Skeletal muscle tissue (tissue), 4 donors: ENCODE measurements around the gene MFN1. TPM values are rescaled to one million over a fixed set of nuclear protein-coding genes. Genes with fewer than 3 reads are reported as not detected.

Source experiments
- H3K27ac ChIP-seq: one replicate; pipeline ENCODE4 v1.7.0; 2013; ENCODE audit warnings: mild to moderate bottlenecking, low read depth, low read length, inconsistent platforms
- H3K27me3 ChIP-seq, 3 donors: one replicate each; pipeline ENCODE4 v1.7.0; 2013; ENCODE audit warnings: low read length in 3 of 3; ENCODE audit not compliant: control insufficient read depth in 3 of 3, insufficient read depth in 3 of 3
- H3K36me3 ChIP-seq, 3 donors: one replicate each; pipeline ENCODE4 v1.7.0; 2013; ENCODE audit warnings: low read length in 3 of 3; ENCODE audit not compliant: control insufficient read depth in 3 of 3, insufficient read depth in 3 of 3
- H3K4me1 ChIP-seq, 3 donors: one replicate each; pipeline ENCODE4 v1.7.0; 2013; ENCODE audit warnings: low read length in 3 of 3, mild to moderate bottlenecking in 3 of 3; ENCODE audit not compliant: control insufficient read depth in 3 of 3, insufficient read depth in 3 of 3
- H3K4me3 ChIP-seq, 3 donors: one replicate each; pipeline ENCODE4 v1.7.0; 2013; ENCODE audit warnings: low read length in 3 of 3
- H3K9ac ChIP-seq, 3 donors: one replicate each; pipeline ENCODE4 v1.7.0; 2013; ENCODE audit warnings: low read length in 3 of 3, mild to moderate bottlenecking in 3 of 3, moderate library complexity in 2 of 3, low read depth in 1 of 3
- H3K9me3 ChIP-seq, 3 donors: one replicate each; pipeline ENCODE4 v1.7.0; 2013; ENCODE audit warnings: low read length in 3 of 3; ENCODE audit not compliant: control insufficient read depth in 3 of 3
- total RNA-seq: library from RNA; depleted of rRNA; stranded (reverse); fragments of >200 nt; gene quantifications from one replicate; pipeline ENCODE4 v1.2.3, GENCODE V29; 2014
- donor health status: Osteomylitis.

The MFN1 gene
- total RNA-seq, 1 donor from 2014 or later, result 51.1 TPM

GRCh38 chr3:179421500-179421899, 74.0 kb downstream of the MFN1 start:
- peaks cover 0 to 2% (median 0%) of the 10 kb centered on the region in 3 donors for H3K4me1 ChIP-seq
- H3K9ac ChIP-seq, result no peak overlapping the region
- H3K4me3 ChIP-seq, result no peak overlapping the region
- no peak overlapping the region for H3K27ac ChIP-seq
- no peaks in the 10 kb centered on the region for H3K9me3 ChIP-seq
- H3K27me3 ChIP-seq, result no peaks in the 10 kb centered on the region
- H3K36me3 ChIP-seq, result peaks cover 4 to 18% (median 10%) of the 10 kb centered on the region in 3 donors

GRCh38 chr3:179425075-179425474, 77.6 kb downstream of the MFN1 start:
- Histone ChIP-seq H3K27me3 (no peaks in the 10 kb centered on the region), H3K9ac (no peak overlapping the region), H3K4me3 (no peak overlapping the region), H3K4me1 (peaks cover 0 to 2% (median 0%) of the 10 kb centered on the region in 3 donors), H3K36me3 (peaks cover 4 to 10% (median 8%) of the 10 kb centered on the region in 3 donors), H3K27ac (no peak overlapping the region), H3K9me3 (no peaks in the 10 kb centered on the region)

GRCh38 chr3:179428876-179429548, 81.5 kb downstream of the MFN1 start:
- H3K9me3 ChIP-seq, result no peaks in the 10 kb centered on the region
- H3K36me3 ChIP-seq, result peaks cover 4 to 10% (median 5%) of the 10 kb centered on the region in 3 donors
- no peak overlapping the region for H3K27ac ChIP-seq
- no peak overlapping the region for H3K9ac ChIP-seq
- peaks cover 0 to 3% (median 0%) of the 10 kb centered on the region in 3 donors for H3K4me1 ChIP-seq
- H3K27me3 ChIP-seq, result no peaks in the 10 kb centered on the region
- no peak overlapping the region for H3K4me3 ChIP-seq

GRCh38 chr3:179430277-179430870, 82.9 kb downstream of the MFN1 start:
- Histone ChIP-seq H3K9ac (no peak overlapping the region), H3K36me3 (peaks cover 0 to 4% (median 0%) of the 10 kb centered on the region in 3 donors), H3K27me3 (no peaks in the 10 kb centered on the region), H3K4me3 (no peak overlapping the region), H3K9me3 (no peaks in the 10 kb centered on the region), H3K4me1 (peaks cover 0 to 3% (median 0%) of the 10 kb centered on the region in 3 donors), H3K27ac (no peak overlapping the region)

- Histone ChIP-seq H3K4me3 (no peak overlapping the region), H3K27ac (peak overlapping the region; percentile 25), H3K27me3 (no peaks in the 10 kb centered on the region), H3K36me3 (no peaks in the 10 kb centered on the region), H3K4me1 (peaks cover 0 to 3% (median 0%) of the 10 kb centered on the region in 3 donors), H3K9ac (no peak overlapping the region), H3K9me3 (no peaks in the 10 kb centered on the region)
Measured at GRCh38 chr3:179432021-179432420, 84.5 kb downstream of the MFN1 start.

GRCh38 chr3:179432451-179432850, 84.9 kb downstream of the MFN1 start:
- Histone ChIP-seq H3K4me3 (no peak overlapping the region), H3K9ac (no peak overlapping the region), H3K27ac (no peak overlapping the region), H3K4me1 (peaks cover 0 to 3% (median 0%) of the 10 kb centered on the region in 3 donors), H3K27me3 (no peaks in the 10 kb centered on the region), H3K9me3 (no peaks in the 10 kb centered on the region), H3K36me3 (no peaks in the 10 kb centered on the region)

GRCh38 chr3:179436517-179436916, 89.0 kb downstream of the MFN1 start:
- H3K9me3 ChIP-seq, result no peaks in the 10 kb centered on the region
- H3K4me3 ChIP-seq, result no peak overlapping the region
- H3K27me3 ChIP-seq, result no peaks in the 10 kb centered on the region
- H3K4me1 ChIP-seq, result peaks cover 0 to 3% (median 0%) of the 10 kb centered on the region in 3 donors
- H3K27ac ChIP-seq, result no peak overlapping the region
- H3K9ac ChIP-seq, result no peak overlapping the region
- no peaks in the 10 kb centered on the region for H3K36me3 ChIP-seq

- no peaks in the 10 kb centered on the region for H3K27me3 ChIP-seq
- no peak overlapping the region for H3K27ac ChIP-seq
- no peaks in the 10 kb centered on the region for H3K4me1 ChIP-seq
- no peaks in the 10 kb centered on the region for H3K9me3 ChIP-seq
- H3K9ac ChIP-seq, result no peak overlapping the region
- H3K4me3 ChIP-seq, result no peak overlapping the region
- H3K36me3 ChIP-seq, result no peaks in the 10 kb centered on the region
Measured at GRCh38 chr3:179438841-179439240, 91.3 kb downstream of the MFN1 start.
